Pancreas (tissue), 10 donors: Measurements from ENCODE around the gene UNC45B. TPM values are rescaled to one million over a fixed set of nuclear protein-coding genes. Genes with fewer than 3 reads are reported as not detected.

Experiments
- ATAC-seq, 4 donors: fragments of 200-7000 bp; cut with Tn5 transposase; one replicate each; pipeline versions ENCODE4 v1.8.0 to v1.9.1; 2020; ENCODE audit warnings: mild to moderate bottlenecking in 4 of 4, moderate library complexity in 4 of 4
- DNase-seq, 6 donors: peaks; one replicate each; pipeline ENCODE4 v3.0.0-alpha.2; 2020
- FAIRE-seq: peaks from 2 replicates; lab custom pipeline; 2012; peaks lifted over from hg19 to GRCh38; lab: Jason Lieb, UNC
- H3K27ac ChIP-seq, 4 donors: fragments of 200-600 bp; sonication (generic); 1 replicate in 3 of 4; 2 replicates in 1 of 4; pipeline versions ENCODE4 v1.5.0 to v1.8.0; 2020
- H3K27me3 ChIP-seq, 4 donors: fragments of 200-600 bp; one replicate each; pipeline ENCODE4 v1.8.0; 2021
- H3K36me3 ChIP-seq, 3 donors: fragments of 200-600 bp; sonication (generic) in 1 of 3; one replicate each; pipeline versions ENCODE4 v1.5.0 to v1.8.0; 2020 to 2021
- H3K4me1 ChIP-seq, 3 donors: fragments of 200-600 bp; one replicate each; pipeline ENCODE4 v1.8.0; 2021
- H3K4me3 ChIP-seq, 4 donors: fragments of 200-600 bp; sonication (generic) in 2 of 4; one replicate each; pipeline versions ENCODE4 v1.5.0 to v1.8.0; 2020 to 2021
- H3K9me3 ChIP-seq, 4 donors: fragments of 200-600 bp; one replicate each; pipeline ENCODE4 v1.8.0; 2021
- CTCF ChIP-seq, 4 donors: fragments of 200-600 bp; sonication (generic) in 3 of 4; IDR thresholded peaks; one replicate each; pipeline versions ENCODE4 v1.5.0 to v1.8.0; 2021; ENCODE audit warnings: antibody characterized with exemption in 4 of 4
- WGBS, 2 donors: extraction: QIAGEN DNeasy Blood & Tissue Kit; methylation state at CpG; one replicate each; pipeline ENCODE4 v1.1.7; 2013; 5-methylcytosine and 5-hydroxymethylcytosine counted together
- intact Hi-C, 3 donors: fragments of 100-400 bp; cut with DNase I; formaldehyde crosslinking; loops; one replicate each; pipeline versions ENCODE4 v1.11.1 to v1.14.2; 2022
- polyA plus RNA-seq, 2 donors: library from polyadenylated mRNA; stranded (reverse); fragments of 200-250 nt; gene quantifications; one replicate each; pipeline ENCODE4 v1.2.3, GENCODE V29; 2013
- total RNA-seq, 6 donors: library from RNA; stranded (reverse); fragmentation: NEBNext Ultra II Directional in 4 of 6; extraction: Animal tissue kit (Norgen Biotek cat#: 25700) in 4 of 6; gene quantifications; one replicate each; pipeline versions ENCODE4 v1.2.1 to v1.2.4, GENCODE V29; 2021 to 2023
- donor health status: healthy with polysubstance abuse.
- donor health status: DM: no; HTN: no; CAD: no; lungs with moderate emphysema.
- donor health status: DM: no; HTN: no; CAD: no.
- donor health status: control.
- donor health status: control.
- donor health status: Bipolar disorder and iron deficiency.
- donor health status: DM: yes; HTN: yes; CAD: no.
- donor health status: DM: no; HTN: no; CAD: no.
- donor health status: DM: no; HTN: no; CAD: no.
- donor health status: DM: yes; HTN: yes; CAD: no.

The UNC45B gene
- total and polyA plus RNA-seq, 8 donors: 0.02 to 0.06 (median 0.04) TPM; not detected in 5

- H3K4me3 ChIP-seq: no peak within 1 kb of the TSS
- H3K9me3 ChIP-seq: no peaks in the 10 kb centered on the region
- H3K4me1 ChIP-seq: peaks cover 0 to 8% (median 0%) of the 10 kb centered on the region in 3 donors
- no peaks in the 10 kb centered on the region for H3K36me3 ChIP-seq
- no peaks in the 10 kb centered on the region for H3K27me3 ChIP-seq
- DNase-seq (no peak), ATAC-seq (no peak), FAIRE-seq (no peak)
- WGBS, 2 donors: 88 to 92% methylated on average over 3 of the region's 3 CpGs
- TF ChIP-seq CTCF (IDR thresholded peaks at IDR 0.05): no peak
- intact Hi-C loops: loop anchor here in 1 of 3 donors (10.0 kb wide), 1 partner anchor 127 kb away; no protein-coding TSS in a partner anchor
- no peak within 1 kb of the TSS for H3K27ac ChIP-seq
These were observed 26.3 kb upstream of the UNC45B start, which contains the start of gene FNDC8 for GRCh38 chr17:35121315-35121714. TSS of gene FNDC8 (plus strand) at chr17:35121615. CDS start at chr17:35121694, 79 bp downstream.

GRCh38 chr17:35127751-35128514, 19.7 kb upstream of the UNC45B start:
- Histone ChIP-seq H3K9me3 (no peaks in the 10 kb centered on the region), H3K4me3 (no peak overlapping the region), H3K27ac (no peak overlapping the region), H3K27me3 (no peaks in the 10 kb centered on the region), H3K4me1 (no peaks in the 10 kb centered on the region), H3K36me3 (peaks cover 0 to 7% (median 1%) of the 10 kb centered on the region in 3 donors)
- TF ChIP-seq CTCF (IDR thresholded peaks at IDR 0.05): no peak
- no peak for DNase-seq
- intact Hi-C loops: loop anchor here in 1 of 3 donors (10.0 kb wide), 1 partner anchor 133 kb away; no protein-coding TSS in a partner anchor
- peak in 2 of 4 donors; percentile 31 to 41 for ATAC-seq
- FAIRE-seq: no peak
- WGBS, 2 donors: 78 to 87% methylated on average over 11 of the region's 11 CpGs

DNA sequence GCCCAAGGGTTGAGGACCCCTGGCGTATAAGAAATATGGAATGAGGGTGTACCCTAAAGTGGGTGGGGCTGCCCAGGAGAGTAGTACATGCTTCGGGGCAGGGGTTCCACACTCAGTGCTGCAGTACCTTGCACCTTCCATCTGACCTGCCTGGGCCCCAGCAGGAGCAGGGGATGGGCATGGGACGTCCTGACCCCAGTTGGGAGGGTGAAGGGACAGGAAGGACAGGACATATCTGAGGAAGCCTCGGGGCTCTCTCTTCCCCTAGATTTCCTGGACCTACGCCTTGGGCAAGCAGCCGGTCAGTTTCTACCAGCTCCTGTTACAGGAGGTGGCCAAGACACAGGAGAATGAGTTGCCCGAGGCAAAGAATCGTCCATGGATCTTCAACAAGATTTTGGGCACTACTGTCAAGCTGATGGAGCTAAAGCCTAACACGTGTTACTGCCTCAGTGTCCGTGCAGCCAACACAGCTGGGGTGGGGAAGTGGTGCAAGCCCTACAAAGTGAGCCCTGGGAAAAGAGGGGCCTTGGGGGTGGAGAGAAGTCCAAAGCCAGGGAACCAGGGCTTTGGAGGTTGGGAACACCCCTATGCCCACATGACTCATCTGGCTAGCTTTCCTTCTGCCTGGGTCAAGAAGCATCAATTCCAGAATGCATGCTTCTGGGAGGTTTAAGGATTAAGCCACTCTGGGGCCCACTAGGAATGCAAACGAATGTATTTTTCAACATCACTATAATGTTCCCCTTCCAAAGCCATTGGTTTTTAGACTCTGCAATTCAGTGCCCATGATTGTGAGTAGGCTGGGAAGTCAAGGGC, 18.3 kb upstream of the UNC45B start:
- Histone ChIP-seq H3K4me3 (no peak overlapping the region), H3K9me3 (no peaks in the 10 kb centered on the region), H3K36me3 (peaks cover 0 to 21% (median 6%) of the 10 kb centered on the region in 3 donors), H3K4me1 (no peaks in the 10 kb centered on the region), H3K27ac (no peak overlapping the region), H3K27me3 (no peaks in the 10 kb centered on the region)
- no peak for TF ChIP-seq CTCF (IDR thresholded peaks at IDR 0.05)
- WGBS, 2 donors: 67 to 82% methylated on average over 11 of the region's 11 CpGs
- ATAC-seq (no peak), FAIRE-seq (no peak), DNase-seq (no peak)
- intact Hi-C loops: loop anchor here in 1 of 3 donors (10.0 kb wide), 1 partner anchor 135 kb away; no protein-coding TSS in a partner anchor

DNA sequence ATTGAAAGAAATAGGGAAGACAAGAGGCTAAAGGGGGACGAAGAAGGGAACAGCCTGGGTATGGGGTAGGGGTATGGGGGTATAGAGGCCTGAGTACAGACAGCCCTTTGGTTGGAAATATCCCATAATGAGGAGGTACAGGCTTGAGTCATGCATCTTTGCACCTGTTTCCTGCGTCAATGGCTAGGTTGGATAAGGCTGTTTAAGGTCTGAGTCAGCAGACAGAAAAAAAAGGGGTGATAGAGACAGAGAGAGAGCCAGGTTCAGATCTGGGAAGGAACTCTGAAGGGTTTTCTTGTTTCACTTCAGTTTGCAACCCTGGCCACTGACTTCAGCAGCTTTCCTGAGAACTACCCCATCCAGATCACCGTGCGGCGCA, 17.7 kb upstream of the UNC45B start:
- H3K27ac ChIP-seq: no peak overlapping the region
- DNase-seq (no peak), ATAC-seq (no peak), FAIRE-seq (no peak)
- intact Hi-C loops: loop anchor here in 1 of 3 donors (10.0 kb wide), 1 partner anchor 135 kb away; no protein-coding TSS in a partner anchor
- H3K9me3 ChIP-seq: no peaks in the 10 kb centered on the region
- TF ChIP-seq CTCF (IDR thresholded peaks at IDR 0.05): no peak
- H3K27me3 ChIP-seq: no peaks in the 10 kb centered on the region
- 86 to 93% methylated on average over 5 of the region's 5 CpGs for WGBS, 2 donors
- H3K4me3 ChIP-seq: no peak overlapping the region
- H3K4me1 ChIP-seq: no peaks in the 10 kb centered on the region
- H3K36me3 ChIP-seq: peaks cover 0 to 27% (median 11%) of the 10 kb centered on the region in 3 donors
